ENCODE measurements around the gene TMEM233. TPM values are rescaled to one million over a fixed set of nuclear protein-coding genes. Genes with fewer than 3 reads are reported as not detected.

The TMEM233 gene
- total RNA-seq, 1 experiment from 2014 or later: not detected

GRCh38 chr12:119687406-119687805 is 93.8 kb downstream of the TMEM233 start:
- no peaks in the 10 kb centered on the region for H4K20me1 ChIP-seq (ENCODE audit: insufficient read depth)
- no peaks in the 10 kb centered on the region for H3K9me3 ChIP-seq (ENCODE audit: control insufficient read depth in 1 of 2, insufficient read depth in 1 of 2, low read depth in 1 of 2, low read length in 2 of 2)
- no peak overlapping the region for H3K4me2 ChIP-seq (ENCODE audit: low read length)
- H3K36me3 ChIP-seq (ENCODE audit: control insufficient read depth in 1 of 2, insufficient read depth in 2 of 2, low read length in 2 of 2): peaks cover 9 to 18% of the 10 kb centered on the region in 2 experiments; a peak in 3 of 4 replicates
- intact Hi-C loops (cut with micrococcal nuclease): no loop called here
- no peaks in the 10 kb centered on the region for H3K79me2 ChIP-seq (ENCODE audit: insufficient read depth, low read length)
- no peaks in the 10 kb centered on the region for H3K4me1 ChIP-seq (ENCODE audit: control insufficient read depth in 1 of 2, insufficient read depth in 2 of 2, low read length in 2 of 2)
- H3K27me3 ChIP-seq (ENCODE audit: insufficient read depth, low read length): no peaks in the 10 kb centered on the region
- ChIA-PET POLR2A (no interaction called here), CTCF (interaction anchor here (0.7 to 1.9 kb wide), 2 partner anchors 8 to 667 kb away, joined by 3 to 6 read pairs; no protein-coding TSS in a partner anchor), RAD21 (ENCODE audit: low non-redundant PET in 1 of 2, low total read pairs in 2 of 2, uncharacterized antibody in 2 of 2, unreplicated experiment in 2 of 2) (no interaction called here)
- TF ChIP-seq POLR2AphosphoS5 (IDR thresholded peaks at IDR 0.05; ENCODE audit: low read depth, low read length) (no peak), CTCF (IDR thresholded peaks at IDR 0.05 in 2 of 3, conservative IDR thresholded peaks at IDR 0.05 in 1 of 3; ENCODE audit: borderline replicate concordance in 1 of 3, insufficient read depth in 1 of 3, low read depth in 2 of 3, low read length in 2 of 3) (no peak), MAX (IDR thresholded peaks at IDR 0.05) (no peak), ATF3 (IDR thresholded peaks at IDR 0.05) (no peak), ZBTB33 (IDR thresholded peaks at IDR 0.05; ENCODE audit: extremely low read depth, insufficient replicate concordance, low read length) (no peak), YY1 (IDR thresholded peaks at IDR 0.05; ENCODE audit: extremely low read depth, insufficient replicate concordance, low read depth, low read length) (no peak), TCF7L2 (IDR thresholded peaks at IDR 0.05; ENCODE audit: borderline replicate concordance, extremely low read depth, insufficient read depth, insufficient read length) (no peak), CBX3 (IDR thresholded peaks at IDR 0.05; ENCODE audit: low read depth) (no peak)
- BruUV-seq (replicated peaks): no TSS peak
- ATAC-seq (no peak), DNase-seq (ENCODE audit: low read depth, low spot score) (no peak)
- H3K27ac ChIP-seq (ENCODE audit: low read depth, low read length): no peak overlapping the region
- no peak overlapping the region for H3K9ac ChIP-seq (ENCODE audit: low read length)
- H2AFZ ChIP-seq (ENCODE audit: low read depth, low read length, poor library complexity, severe bottlenecking): no peak overlapping the region
- no peaks in the 10 kb centered on the region for H3K9me2 ChIP-seq (ENCODE audit: insufficient read depth)
- no peak overlapping the region for H3K4me3 ChIP-seq (replicated peaks in 1 of 2; ENCODE audit: low read depth in 1 of 2, low read length in 2 of 2)
